ENCODE data around the gene MTG2. TPM values are rescaled to one million over a fixed set of nuclear protein-coding genes. Genes with fewer than 3 reads are reported as not detected.

MTG2 gene
- total and polyA plus RNA-seq, 4 donors: 13.0 to 28.0 (median 24.4) TPM

DNA sequence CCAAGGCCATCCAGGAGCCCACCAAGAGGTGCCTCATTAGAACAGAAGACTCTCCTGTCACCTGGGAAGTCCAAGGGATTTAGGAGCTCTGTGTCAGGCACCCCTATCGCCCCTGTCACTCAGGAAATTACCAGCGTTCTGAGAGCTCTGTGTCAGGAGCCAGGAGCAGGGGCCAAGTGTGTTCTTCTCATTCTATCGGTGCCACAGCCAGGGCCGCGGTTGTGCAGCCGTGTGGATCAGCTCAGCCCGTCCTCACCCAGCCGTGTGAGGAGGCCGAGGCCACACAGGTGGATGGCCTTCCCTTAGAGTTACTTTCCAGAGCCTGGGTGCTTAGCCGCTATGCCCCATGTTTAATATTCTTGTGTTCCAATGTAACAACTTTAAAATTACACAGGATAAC lies 9.8 kb downstream of the MTG2 start:
- TF ChIP-seq, protein P1, sequence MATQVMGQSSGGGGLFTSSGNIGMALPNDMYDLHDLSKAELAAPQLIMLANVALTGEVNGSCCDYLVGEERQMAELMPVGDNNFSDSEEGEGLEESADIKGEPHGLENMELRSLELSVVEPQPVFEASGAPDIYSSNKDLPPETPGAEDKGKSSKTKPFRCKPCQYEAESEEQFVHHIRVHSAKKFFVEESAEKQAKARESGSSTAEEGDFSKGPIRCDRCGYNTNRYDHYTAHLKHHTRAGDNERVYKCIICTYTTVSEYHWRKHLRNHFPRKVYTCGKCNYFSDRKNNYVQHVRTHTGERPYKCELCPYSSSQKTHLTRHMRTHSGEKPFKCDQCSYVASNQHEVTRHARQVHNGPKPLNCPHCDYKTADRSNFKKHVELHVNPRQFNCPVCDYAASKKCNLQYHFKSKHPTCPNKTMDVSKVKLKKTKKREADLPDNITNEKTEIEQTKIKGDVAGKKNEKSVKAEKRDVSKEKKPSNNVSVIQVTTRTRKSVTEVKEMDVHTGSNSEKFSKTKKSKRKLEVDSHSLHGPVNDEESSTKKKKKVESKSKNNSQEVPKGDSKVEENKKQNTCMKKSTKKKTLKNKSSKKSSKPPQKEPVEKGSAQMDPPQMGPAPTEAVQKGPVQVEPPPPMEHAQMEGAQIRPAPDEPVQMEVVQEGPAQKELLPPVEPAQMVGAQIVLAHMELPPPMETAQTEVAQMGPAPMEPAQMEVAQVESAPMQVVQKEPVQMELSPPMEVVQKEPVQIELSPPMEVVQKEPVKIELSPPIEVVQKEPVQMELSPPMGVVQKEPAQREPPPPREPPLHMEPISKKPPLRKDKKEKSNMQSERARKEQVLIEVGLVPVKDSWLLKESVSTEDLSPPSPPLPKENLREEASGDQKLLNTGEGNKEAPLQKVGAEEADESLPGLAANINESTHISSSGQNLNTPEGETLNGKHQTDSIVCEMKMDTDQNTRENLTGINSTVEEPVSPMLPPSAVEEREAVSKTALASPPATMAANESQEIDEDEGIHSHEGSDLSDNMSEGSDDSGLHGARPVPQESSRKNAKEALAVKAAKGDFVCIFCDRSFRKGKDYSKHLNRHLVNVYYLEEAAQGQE (IDR thresholded peaks at IDR 0.05): no peak
- TF ChIP-seq HNF4A (conservative IDR thresholded peaks at IDR 0.05): no peak
- TF ChIP-seq, protein P2, sequence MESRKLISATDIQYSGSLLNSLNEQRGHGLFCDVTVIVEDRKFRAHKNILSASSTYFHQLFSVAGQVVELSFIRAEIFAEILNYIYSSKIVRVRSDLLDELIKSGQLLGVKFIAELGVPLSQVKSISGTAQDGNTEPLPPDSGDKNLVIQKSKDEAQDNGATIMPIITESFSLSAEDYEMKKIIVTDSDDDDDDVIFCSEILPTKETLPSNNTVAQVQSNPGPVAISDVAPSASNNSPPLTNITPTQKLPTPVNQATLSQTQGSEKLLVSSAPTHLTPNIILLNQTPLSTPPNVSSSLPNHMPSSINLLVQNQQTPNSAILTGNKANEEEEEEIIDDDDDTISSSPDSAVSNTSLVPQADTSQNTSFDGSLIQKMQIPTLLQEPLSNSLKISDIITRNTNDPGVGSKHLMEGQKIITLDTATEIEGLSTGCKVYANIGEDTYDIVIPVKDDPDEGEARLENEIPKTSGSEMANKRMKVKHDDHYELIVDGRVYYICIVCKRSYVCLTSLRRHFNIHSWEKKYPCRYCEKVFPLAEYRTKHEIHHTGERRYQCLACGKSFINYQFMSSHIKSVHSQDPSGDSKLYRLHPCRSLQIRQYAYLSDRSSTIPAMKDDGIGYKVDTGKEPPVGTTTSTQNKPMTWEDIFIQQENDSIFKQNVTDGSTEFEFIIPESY (IDR thresholded peaks at IDR 0.05): no peak
- TF ChIP-seq RAD21 (IDR thresholded peaks at IDR 0.05): no peak
- no peak for TF ChIP-seq FOXA2 (IDR thresholded peaks at IDR 0.05)
- no peak for TF ChIP-seq TAF1 (conservative IDR thresholded peaks at IDR 0.05)
- TF ChIP-seq GABPA (IDR thresholded peaks at IDR 0.05 in 1 of 2, conservative IDR thresholded peaks at IDR 0.05 in 1 of 2): no peak
- TF ChIP-seq, protein P3, sequence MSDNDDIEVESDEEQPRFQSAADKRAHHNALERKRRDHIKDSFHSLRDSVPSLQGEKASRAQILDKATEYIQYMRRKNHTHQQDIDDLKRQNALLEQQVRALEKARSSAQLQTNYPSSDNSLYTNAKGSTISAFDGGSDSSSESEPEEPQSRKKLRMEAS (IDR thresholded peaks at IDR 0.05): no peak
- TF ChIP-seq, protein P4, sequence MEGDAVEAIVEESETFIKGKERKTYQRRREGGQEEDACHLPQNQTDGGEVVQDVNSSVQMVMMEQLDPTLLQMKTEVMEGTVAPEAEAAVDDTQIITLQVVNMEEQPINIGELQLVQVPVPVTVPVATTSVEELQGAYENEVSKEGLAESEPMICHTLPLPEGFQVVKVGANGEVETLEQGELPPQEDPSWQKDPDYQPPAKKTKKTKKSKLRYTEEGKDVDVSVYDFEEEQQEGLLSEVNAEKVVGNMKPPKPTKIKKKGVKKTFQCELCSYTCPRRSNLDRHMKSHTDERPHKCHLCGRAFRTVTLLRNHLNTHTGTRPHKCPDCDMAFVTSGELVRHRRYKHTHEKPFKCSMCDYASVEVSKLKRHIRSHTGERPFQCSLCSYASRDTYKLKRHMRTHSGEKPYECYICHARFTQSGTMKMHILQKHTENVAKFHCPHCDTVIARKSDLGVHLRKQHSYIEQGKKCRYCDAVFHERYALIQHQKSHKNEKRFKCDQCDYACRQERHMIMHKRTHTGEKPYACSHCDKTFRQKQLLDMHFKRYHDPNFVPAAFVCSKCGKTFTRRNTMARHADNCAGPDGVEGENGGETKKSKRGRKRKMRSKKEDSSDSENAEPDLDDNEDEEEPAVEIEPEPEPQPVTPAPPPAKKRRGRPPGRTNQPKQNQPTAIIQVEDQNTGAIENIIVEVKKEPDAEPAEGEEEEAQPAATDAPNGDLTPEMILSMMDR (IDR thresholded peaks at IDR 0.05; ENCODE audit: low read depth, low read length, missing input control): no peak
- no peak for TF ChIP-seq RXRA (IDR thresholded peaks at IDR 0.05)
- TF ChIP-seq JUND (IDR thresholded peaks at IDR 0.05): no peak
- TF ChIP-seq, protein P5, sequence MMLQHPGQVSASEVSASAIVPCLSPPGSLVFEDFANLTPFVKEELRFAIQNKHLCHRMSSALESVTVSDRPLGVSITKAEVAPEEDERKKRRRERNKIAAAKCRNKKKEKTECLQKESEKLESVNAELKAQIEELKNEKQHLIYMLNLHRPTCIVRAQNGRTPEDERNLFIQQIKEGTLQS (IDR thresholded peaks at IDR 0.05): no peak
- no peak for TF ChIP-seq SP1 (IDR thresholded peaks at IDR 0.05)
- no peak for TF ChIP-seq NR2F2 (IDR thresholded peaks at IDR 0.05)
- no peak for TF ChIP-seq FOXA1 (IDR thresholded peaks at IDR 0.05)
- TF ChIP-seq HNF4G (IDR thresholded peaks at IDR 0.05): no peak
- no peak for TF ChIP-seq EGR1 (IDR thresholded peaks at IDR 0.05; ENCODE audit: low read depth in 2 of 2)
- no peak for TF ChIP-seq YY1 (IDR thresholded peaks at IDR 0.05)
- H3K4me1 ChIP-seq (ENCODE audit: control insufficient read depth in 4 of 4, insufficient read depth in 4 of 4, low read length in 3 of 4): peaks cover 0 to 11% (median 5%) of the 10 kb centered on the region in 4 donors
- no peaks in the 10 kb centered on the region for H3K27me3 ChIP-seq (ENCODE audit: control insufficient read depth in 4 of 4, insufficient read depth in 4 of 4, low read length in 3 of 4)
- no peak overlapping the region for H3K9ac ChIP-seq (ENCODE audit: low read depth in 1 of 2, low read length in 2 of 2)
- no peaks in the 10 kb centered on the region for H3K9me3 ChIP-seq (ENCODE audit: control insufficient read depth in 4 of 4, low read length in 3 of 4)
- DNase-seq (ENCODE audit: low spot score): no peak
- H3K27ac ChIP-seq (ENCODE audit: low read depth in 1 of 2, low read length in 2 of 2): no peak overlapping the region
- H3K4me3 ChIP-seq (ENCODE audit: low read depth in 1 of 3, low read length in 3 of 3): no peak overlapping the region
- peaks cover 0 to 20% (median 13%) of the 10 kb centered on the region in 4 donors for H3K36me3 ChIP-seq (ENCODE audit: control insufficient read depth in 4 of 4, insufficient read depth in 3 of 4, low read depth in 1 of 4, low read length in 3 of 4)
- WGBS: 83% methylated on average over 10 of the region's 10 CpGs

Measured in liver (tissue), 9 donors.